ENCODE results near the gene CTRB2. TPM values are rescaled to one million over a fixed set of nuclear protein-coding genes. Genes with fewer than 3 reads are reported as not detected.

Gene CTRB2
- total RNA-seq, 1 donor from 2014 or later: not detected

- Mint-ChIP-seq H3K27me3 (ENCODE audit: low read depth) (peaks cover 14% of the 10 kb centered on the region), H3K9me3 (ENCODE audit: low read depth) (no peaks in the 10 kb centered on the region), H3K4me1 (ENCODE audit: low read depth) (peaks cover 14% of the 10 kb centered on the region), H3K4me3 (ENCODE audit: unreplicated experiment) (no peak overlapping the region), H3K36me3 (ENCODE audit: low read depth) (no peaks in the 10 kb centered on the region), H3K27ac (ENCODE audit: unreplicated experiment) (no peak overlapping the region)
- TF ChIP-seq CTCF (IDR thresholded peaks at IDR 0.05): no peak
- DNase-seq (ENCODE audit: low spot score): peak; percentile 35
Measured at GRCh38 chr16:75192606-75193264, 14.2 kb downstream of the CTRB2 start.

- H3K4me3 Mint-ChIP-seq (ENCODE audit: unreplicated experiment): no peak overlapping the region
- no peak for TF ChIP-seq CTCF (IDR thresholded peaks at IDR 0.05)
- peaks cover 6% of the 10 kb centered on the region for H3K27me3 Mint-ChIP-seq (ENCODE audit: low read depth)
- no peaks in the 10 kb centered on the region for H3K36me3 Mint-ChIP-seq (ENCODE audit: low read depth)
- no peaks in the 10 kb centered on the region for H3K9me3 Mint-ChIP-seq (ENCODE audit: low read depth)
- H3K27ac Mint-ChIP-seq (ENCODE audit: unreplicated experiment): no peak overlapping the region
- H3K4me1 Mint-ChIP-seq (ENCODE audit: low read depth): peaks cover 14% of the 10 kb centered on the region
- peak; percentile 55 for DNase-seq (ENCODE audit: low spot score)
Measured at GRCh38 chr16:75189638-75190245, 17.2 kb downstream of the CTRB2 start.

GRCh38 chr16:75188832-75189477 is 18.0 kb downstream of the CTRB2 start:
- TF ChIP-seq CTCF (IDR thresholded peaks at IDR 0.05): no peak
- Mint-ChIP-seq H3K27me3 (ENCODE audit: low read depth) (peaks cover 6% of the 10 kb centered on the region), H3K4me1 (ENCODE audit: low read depth) (peaks cover 14% of the 10 kb centered on the region), H3K27ac (ENCODE audit: unreplicated experiment) (no peak overlapping the region), H3K9me3 (ENCODE audit: low read depth) (no peaks in the 10 kb centered on the region), H3K36me3 (ENCODE audit: low read depth) (no peaks in the 10 kb centered on the region), H3K4me3 (ENCODE audit: unreplicated experiment) (no peak overlapping the region)
- DNase-seq (ENCODE audit: low spot score): peak; percentile 59

GRCh38 chr16:75181630-75182029 is 25.3 kb downstream of the CTRB2 start:
- Mint-ChIP-seq H3K9me3 (ENCODE audit: low read depth) (peaks cover 22% of the 10 kb centered on the region), H3K36me3 (ENCODE audit: low read depth) (peaks cover 2% of the 10 kb centered on the region), H3K4me3 (ENCODE audit: unreplicated experiment) (no peak overlapping the region), H3K27ac (ENCODE audit: unreplicated experiment) (no peak overlapping the region), H3K27me3 (ENCODE audit: low read depth) (no peaks in the 10 kb centered on the region), H3K4me1 (ENCODE audit: low read depth) (no peaks in the 10 kb centered on the region)
- no peak for DNase-seq (ENCODE audit: low spot score)
- TF ChIP-seq CTCF (IDR thresholded peaks at IDR 0.05): no peak

GRCh38 chr16:75179208-75179607 is 27.8 kb downstream of the CTRB2 start:
- Mint-ChIP-seq H3K4me3 (ENCODE audit: unreplicated experiment) (no peak overlapping the region), H3K27ac (ENCODE audit: unreplicated experiment) (no peak overlapping the region), H3K36me3 (ENCODE audit: low read depth) (peaks cover 6% of the 10 kb centered on the region), H3K4me1 (ENCODE audit: low read depth) (no peaks in the 10 kb centered on the region), H3K27me3 (ENCODE audit: low read depth) (no peaks in the 10 kb centered on the region), H3K9me3 (ENCODE audit: low read depth) (peaks cover 39% of the 10 kb centered on the region)
- DNase-seq (ENCODE audit: low spot score): peak; percentile 36
- TF ChIP-seq CTCF (IDR thresholded peaks at IDR 0.05): no peak
